ENCODE data around the gene MN1. TPM values are rescaled to one million over a fixed set of nuclear protein-coding genes. Genes with fewer than 3 reads are reported as not detected.
A peak's percentile ranks its signal among the peaks of the same experiment; 100 is the strongest.

The MN1 gene
- total and polyA plus RNA-seq, 2 experiments from 2014 or later: 1.0 to 6.8 TPM

GRCh38 chr22:27845644-27846043, 44.1 kb upstream of the MN1 start:
- Histone ChIP-seq H3F3A (replicated peaks; ENCODE audit: low read depth) (peaks cover 12% of the 10 kb centered on the region), H3K27me3 (ENCODE audit: insufficient read depth) (no peaks in the 10 kb centered on the region), H3K79me2 (replicated peaks; ENCODE audit: insufficient read depth) (no peaks in the 10 kb centered on the region), H3K27ac (ENCODE audit: low read depth) (peak overlapping the region; percentile 39; the same call in 1 of the 2 replicates), H3K4me2 (no peak overlapping the region), H2AFZ (no peak overlapping the region), H3K4me3 (no peak overlapping the region), H4K20me1 (replicated peaks; ENCODE audit: insufficient read depth) (no peaks in the 10 kb centered on the region), H3K36me3 (ENCODE audit: insufficient read depth) (no peaks in the 10 kb centered on the region), H3K4me1 (ENCODE audit: insufficient read depth) (peaks cover 22% of the 10 kb centered on the region), H3K9me2 (ENCODE audit: insufficient read depth) (no peaks in the 10 kb centered on the region)
- peaks cover 43% of the 10 kb centered on the region for H3K4me1 Mint-ChIP-seq
- no peaks in the 10 kb centered on the region for H3K9me3 Mint-ChIP-seq
- no peak overlapping the region for H3K4me3 Mint-ChIP-seq
- peaks cover 12% of the 10 kb centered on the region for H3K36me3 Mint-ChIP-seq (ENCODE audit: low read depth)
- H3K27ac Mint-ChIP-seq: peak overlapping the region; percentile 14
- ATAC-seq (peak; percentile 40), DNase-seq (ENCODE audit: low spot score) (no peak)
- peaks cover 15% of the 10 kb centered on the region for H3K27me3 Mint-ChIP-seq (ENCODE audit: insufficient read depth, low read depth, poor library complexity)
- no peak for TF ChIP-seq EZH2 (IDR thresholded peaks at IDR 0.05; ENCODE audit: low read depth, unreplicated experiment)
- TF ChIP-seq EZH2phosphoT487 (IDR thresholded peaks at IDR 0.05; ENCODE audit: unreplicated experiment): no peak
- TF ChIP-seq POLR2AphosphoS5 (IDR thresholded peaks at IDR 0.05; ENCODE audit: low read depth): no peak
- no peak for TF ChIP-seq ETS1 (IDR thresholded peaks at IDR 0.05)
- TF ChIP-seq ZNF462 (CRISPR knock-in tag; IDR thresholded peaks at IDR 0.05): no peak
- no peak for TF ChIP-seq ZNF114 (CRISPR knock-in tag; IDR thresholded peaks at IDR 0.05)
- TF ChIP-seq CREB1 (CRISPR knock-in tag; IDR thresholded peaks at IDR 0.05; ENCODE audit: low read depth): no peak
- TF ChIP-seq JUNB (IDR thresholded peaks at IDR 0.05; ENCODE audit: unreplicated experiment): no peak
- TF ChIP-seq STAT1 (IDR thresholded peaks at IDR 0.05; ENCODE audit: unreplicated experiment): no peak
